ENCODE measurements around the gene SUGP1. TPM values are rescaled to one million over a fixed set of nuclear protein-coding genes. Genes with fewer than 3 reads are reported as not detected.
A peak's percentile ranks its signal among the peaks of the same experiment; 100 is the strongest.

Gene SUGP1
- total and polyA plus RNA-seq, 2 of the 13 experiments (the other 11 are each of a cell fraction or from before 2014, with no cell fraction given), result 21.6 to 25.9 TPM

- no peak for TF ChIP-seq PRDM10 (CRISPR knock-in tag; IDR thresholded peaks at IDR 0.05; ENCODE audit: low read depth)
- TF ChIP-seq ZBTB40 (IDR thresholded peaks at IDR 0.05), result no peak
- TF ChIP-seq ZBTB40 (CRISPR knock-in tag; IDR thresholded peaks at IDR 0.05), result peak; percentile 53; the same call in 1 of the 2 replicates
- TF ChIP-seq GABPA (IDR thresholded peaks at IDR 0.05; ENCODE audit: low read depth, low read length), result peak; percentile 66
- TF ChIP-seq GABPA (CRISPR knock-in tag; IDR thresholded peaks at IDR 0.05; ENCODE audit: low read depth), result peak; percentile 87
- TF ChIP-seq FLYWCH1 (CRISPR knock-in tag; IDR thresholded peaks at IDR 0.05), result no peak
- TF ChIP-seq ZNF781 (CRISPR knock-in tag; IDR thresholded peaks at IDR 0.05; ENCODE audit: borderline replicate concordance, not compliant biosample characterization), result peak; percentile 43
- peak; percentile 77 for TF ChIP-seq ZNF12 (CRISPR knock-in tag; IDR thresholded peaks at IDR 0.05)
- 0 out of 2 replicates have a peak, but pooled peaks have one; percentile 51 for TF ChIP-seq HOXA9 (CRISPR knock-in tag; IDR thresholded peaks at IDR 0.05; ENCODE audit: borderline replicate concordance)
- TF ChIP-seq ZNF317 (CRISPR knock-in tag; IDR thresholded peaks at IDR 0.05), result no peak
- no peak for TF ChIP-seq HOXA7 (CRISPR knock-in tag; IDR thresholded peaks at IDR 0.05)
- TF ChIP-seq ZMYM2 (CRISPR knock-in tag; IDR thresholded peaks at IDR 0.05), result 0 out of 2 replicates have a peak, but pooled peaks have one; percentile 25
- peak; percentile 39; the same call in 1 of the 2 replicates for TF ChIP-seq KDM2A (CRISPR knock-in tag; IDR thresholded peaks at IDR 0.05; ENCODE audit: borderline replicate concordance, low read depth)
- TF ChIP-seq CENPX (CRISPR knock-in tag; IDR thresholded peaks at IDR 0.05), result no peak
Measured at GRCh38 chr19:19320361-19321140, at the start of gene SUGP1, which contains the start of gene MAU2 (continued).
